Gastroesophageal sphincter (tissue), 4 donors: ENCODE results near the gene INPP5A. TPM values are rescaled to one million over a fixed set of nuclear protein-coding genes. Genes with fewer than 3 reads are reported as not detected.

ENCODE experiments used
- ATAC-seq: fragments of 150-250 bp; one replicate; pipeline ENCODE4 v1.9.1; 2016; ENCODE audit warnings: mild to moderate bottlenecking, moderate library complexity
- H3K27ac ChIP-seq, 4 donors: fragments of 200-600 bp; sonication (generic) in 3 of 4; 1 replicate in 3 of 4; 2 replicates in 1 of 4; pipeline ENCODE4 v1.5.1; 2016 to 2019
- H3K27me3 ChIP-seq: fragments of 200-600 bp; sonication (generic); one replicate; pipeline ENCODE4 v1.5.1; 2019
- H3K36me3 ChIP-seq, 2 donors: fragments of 200-600 bp; sonication (generic); one replicate each; pipeline ENCODE4 v1.5.1; 2019; ENCODE audit warnings: control low read depth in 1 of 2
- H3K4me1 ChIP-seq, 3 donors: fragments of 200-600 bp; sonication (generic); 1 replicate in 2 of 3; 2 replicates in 1 of 3; pipeline ENCODE4 v1.5.1; 2016 to 2019; ENCODE audit warnings: control low read depth in 2 of 3
- H3K4me3 ChIP-seq, 2 donors: fragments of 200-600 bp; sonication (generic); one replicate each; pipeline ENCODE4 v1.5.1; 2019; ENCODE audit warnings: mild to moderate bottlenecking in 1 of 2, moderate library complexity in 1 of 2
- H3K9me3 ChIP-seq, 3 donors: fragments of 200-600 bp; sonication (generic); one replicate each; pipeline ENCODE4 v1.5.1; 2017 to 2019; ENCODE audit warnings: control low read depth in 2 of 3
- EP300 ChIP-seq: sonication (generic); formaldehyde crosslinking; IDR thresholded peaks from one replicate; pipeline ENCODE4 v1.6.1; 2017; ENCODE audit warnings: antibody characterized with exemption, mild to moderate bottlenecking
- POLR2A ChIP-seq, 2 donors: fragments of 450-650 bp; IDR thresholded peaks; one replicate each; pipeline ENCODE4 v1.6.1; 2017; ENCODE audit warnings: antibody characterized with exemption in 2 of 2, mild to moderate bottlenecking in 2 of 2, moderate library complexity in 1 of 2
- POLR2AphosphoS5 ChIP-seq: sonication (generic); formaldehyde crosslinking; IDR thresholded peaks from one replicate; pipeline ENCODE4 v1.6.1; 2017; ENCODE audit warnings: antibody characterized with exemption
- WGBS, 2 donors: methylation state at CpG; one replicate each; pipeline ENCODE4 v1.1.5; 2018; ENCODE audit warnings: low coverage in 1 of 2; 5-methylcytosine and 5-hydroxymethylcytosine counted together
- total RNA-seq, 4 donors: library from RNA; depleted of rRNA; stranded (reverse); fragments of >200 nt; gene quantifications; one replicate each; pipeline ENCODE4 v1.1.0, GENCODE V29; 2016
- TF ChIP-seq, protein P1 (sequence below), 4 experiments: fragments of 200-600 bp in 2 of 4; fragments of 450-650 bp in 2 of 4; sonication (generic) in 1 of 4; IDR thresholded peaks; one replicate each; pipeline ENCODE4 v1.5.1; 2017 to 2019; ENCODE audit warnings: antibody characterized with exemption in 4 of 4, mild to moderate bottlenecking in 2 of 4, moderate library complexity in 2 of 4

The INPP5A gene
- total RNA-seq, 4 donors from 2014 or later = 111 to 288 (median 215) TPM

- Histone ChIP-seq H3K4me3 (no peak overlapping the region), H3K36me3 (peaks cover 0 to 76% of the 10 kb centered on the region in 2 donors), H3K4me1 (peaks cover 0 to 43% (median 7%) of the 10 kb centered on the region in 3 donors), H3K9me3 (no peaks in the 10 kb centered on the region), H3K27ac (no peak overlapping the region), H3K27me3 (no peaks in the 10 kb centered on the region)
- TF ChIP-seq POLR2AphosphoS5 (no peak), EP300 (no peak), POLR2A (IDR thresholded peaks at IDR 0.05) (no peak)
- TF ChIP-seq, protein P1, sequence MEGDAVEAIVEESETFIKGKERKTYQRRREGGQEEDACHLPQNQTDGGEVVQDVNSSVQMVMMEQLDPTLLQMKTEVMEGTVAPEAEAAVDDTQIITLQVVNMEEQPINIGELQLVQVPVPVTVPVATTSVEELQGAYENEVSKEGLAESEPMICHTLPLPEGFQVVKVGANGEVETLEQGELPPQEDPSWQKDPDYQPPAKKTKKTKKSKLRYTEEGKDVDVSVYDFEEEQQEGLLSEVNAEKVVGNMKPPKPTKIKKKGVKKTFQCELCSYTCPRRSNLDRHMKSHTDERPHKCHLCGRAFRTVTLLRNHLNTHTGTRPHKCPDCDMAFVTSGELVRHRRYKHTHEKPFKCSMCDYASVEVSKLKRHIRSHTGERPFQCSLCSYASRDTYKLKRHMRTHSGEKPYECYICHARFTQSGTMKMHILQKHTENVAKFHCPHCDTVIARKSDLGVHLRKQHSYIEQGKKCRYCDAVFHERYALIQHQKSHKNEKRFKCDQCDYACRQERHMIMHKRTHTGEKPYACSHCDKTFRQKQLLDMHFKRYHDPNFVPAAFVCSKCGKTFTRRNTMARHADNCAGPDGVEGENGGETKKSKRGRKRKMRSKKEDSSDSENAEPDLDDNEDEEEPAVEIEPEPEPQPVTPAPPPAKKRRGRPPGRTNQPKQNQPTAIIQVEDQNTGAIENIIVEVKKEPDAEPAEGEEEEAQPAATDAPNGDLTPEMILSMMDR (IDR thresholded peaks at IDR 0.05) = no peak
- WGBS, 2 donors = 81 to 83% methylated on average over 1 to 3 of the region's 31 CpGs
- no peak for ATAC-seq
These were observed 115.5 kb downstream of the INPP5A start for GRCh38 chr10:132652936-132653590.

DNA sequence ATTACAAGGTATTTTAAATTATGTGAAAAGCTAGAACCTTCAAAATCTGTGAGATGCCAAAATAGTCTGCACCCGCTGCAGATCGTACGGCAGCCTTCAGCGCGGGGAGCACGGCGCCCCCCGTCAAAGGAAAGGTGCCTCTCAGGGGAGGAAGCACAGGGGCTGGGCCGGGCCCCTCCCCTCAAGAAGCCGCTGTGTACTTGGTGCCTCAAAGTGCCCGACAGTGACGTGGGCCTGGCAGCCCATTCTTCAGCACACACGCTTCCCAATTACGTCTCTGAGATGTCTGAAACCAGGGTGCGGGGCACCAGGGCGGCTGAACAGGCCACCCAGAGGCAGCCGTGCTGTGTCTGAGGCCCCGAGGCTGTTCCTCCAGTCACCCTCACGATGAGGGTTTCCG is 116.1 kb downstream of the INPP5A start:
- Histone ChIP-seq H3K9me3 (no peaks in the 10 kb centered on the region), H3K4me1 (peaks cover 0 to 36% (median 7%) of the 10 kb centered on the region in 3 donors), H3K36me3 (peaks cover 0 to 79% of the 10 kb centered on the region in 2 donors), H3K27ac (peak overlapping the region in 1 of 4 donors; percentile 10), H3K27me3 (no peaks in the 10 kb centered on the region), H3K4me3 (no peak overlapping the region)
- 93% methylated on average over 13 of the region's 20 CpGs; no CpG with 5 or more reads in 1 of the 2 donors for WGBS, 2 donors
- ATAC-seq = no peak
- TF ChIP-seq POLR2AphosphoS5 (no peak), EP300 (no peak), POLR2A (IDR thresholded peaks at IDR 0.05) (no peak)
- TF ChIP-seq, protein P1 (IDR thresholded peaks at IDR 0.05) = no peak

DNA sequence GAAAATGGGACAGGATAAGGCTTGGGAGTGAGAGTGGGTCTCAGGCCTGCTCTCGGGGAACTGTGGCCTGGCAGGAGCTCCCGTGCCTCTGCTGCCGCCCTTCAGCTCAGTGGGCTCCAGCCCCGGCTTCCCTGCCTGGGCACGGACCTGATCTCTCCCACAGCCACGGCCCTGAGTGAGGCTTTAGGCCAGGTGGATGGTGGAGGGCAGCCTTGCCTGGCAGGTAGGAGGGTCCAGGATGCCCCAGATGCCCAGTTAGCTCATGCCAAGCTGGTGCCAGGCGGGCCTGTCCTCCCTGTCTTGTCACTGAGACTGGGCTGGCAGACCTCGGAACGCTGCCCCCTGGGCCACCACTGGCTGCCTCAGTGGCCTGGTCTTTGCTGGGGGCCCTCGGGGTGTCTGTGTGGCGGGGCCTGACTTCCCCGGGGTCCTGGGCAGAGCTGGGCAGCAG is 116.6 kb downstream of the INPP5A start:
- H3K9me3 ChIP-seq = no peaks in the 10 kb centered on the region
- H3K4me3 ChIP-seq = no peak overlapping the region
- H3K4me1 ChIP-seq = peaks cover 0 to 34% (median 7%) of the 10 kb centered on the region in 3 donors
- H3K36me3 ChIP-seq = peaks cover 0 to 84% of the 10 kb centered on the region in 2 donors
- ATAC-seq = no peak
- no peaks in the 10 kb centered on the region for H3K27me3 ChIP-seq
- peak overlapping the region in 2 of 4 donors; percentile 1 to 10 for H3K27ac ChIP-seq
- 90% methylated on average over 2 of the region's 12 CpGs; no CpG with 5 or more reads in 1 of the 2 donors for WGBS, 2 donors
- TF ChIP-seq POLR2AphosphoS5 (no peak), EP300 (no peak), POLR2A (IDR thresholded peaks at IDR 0.05) (no peak)
- TF ChIP-seq, protein P1 (IDR thresholded peaks at IDR 0.05) = no peak

DNA sequence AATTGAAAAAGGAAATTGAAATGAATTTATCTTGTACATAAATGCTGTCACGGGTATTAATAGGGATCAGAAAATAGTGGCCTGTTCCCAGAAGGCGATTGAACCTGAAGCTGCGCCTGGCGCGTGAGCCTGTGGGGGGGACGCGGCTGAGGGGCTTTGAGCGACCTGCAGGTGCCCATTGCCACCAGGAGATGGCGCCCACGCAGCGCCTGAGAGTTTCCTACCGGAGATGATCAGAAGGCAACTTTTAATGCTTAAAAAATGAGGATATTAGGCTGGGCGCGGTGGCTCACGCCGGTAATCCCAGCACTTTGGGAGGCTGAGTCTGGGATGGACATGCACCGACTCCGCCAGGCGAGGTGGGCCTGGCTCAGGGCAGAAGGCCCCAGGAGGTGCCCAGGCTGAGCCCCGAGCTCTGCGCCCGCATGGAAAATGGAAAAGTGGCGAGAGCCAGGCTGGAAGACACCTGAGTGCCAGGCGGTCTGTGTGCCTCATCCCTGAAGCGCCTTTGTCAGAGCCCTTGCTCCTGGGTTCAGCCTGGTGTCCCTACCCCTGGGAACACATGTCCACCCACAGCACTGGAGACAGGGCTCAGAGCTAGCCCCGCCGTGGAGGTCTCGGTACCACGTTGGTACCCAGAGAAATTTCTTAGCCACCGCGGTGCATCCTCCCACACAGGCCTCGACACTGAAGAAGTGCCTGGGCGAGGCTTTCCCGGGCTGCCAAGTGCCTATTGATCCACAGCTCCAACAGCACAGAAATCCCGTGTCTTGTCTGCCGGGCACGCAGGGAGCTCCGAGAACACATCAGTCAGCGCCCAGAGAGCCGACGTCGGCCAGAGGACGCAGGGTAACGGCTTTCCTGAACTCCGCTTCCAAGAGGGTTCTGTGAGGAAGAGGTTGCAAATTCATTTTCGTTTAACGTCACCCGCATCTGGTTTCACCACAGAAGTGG is 117.4 kb downstream of the INPP5A start:
- Histone ChIP-seq H3K36me3 (peaks cover 0 to 87% of the 10 kb centered on the region in 2 donors), H3K27ac (peak overlapping the region in 1 of 4 donors; percentile 1), H3K27me3 (no peaks in the 10 kb centered on the region), H3K4me3 (no peak overlapping the region), H3K9me3 (no peaks in the 10 kb centered on the region), H3K4me1 (peaks cover 0 to 34% (median 7%) of the 10 kb centered on the region in 3 donors)
- ATAC-seq = peak; percentile 61
- WGBS, 2 donors = 20 to 65% methylated on average over 4 to 16 of the region's 48 CpGs
- TF ChIP-seq, protein P1 (IDR thresholded peaks at IDR 0.05) = peak in 3 of 4 experiments; percentile 88 to 93 (median 91)
- TF ChIP-seq POLR2A (IDR thresholded peaks at IDR 0.05) = no peak
